ENCODE data around the gene TRAPPC1.

Gene TRAPPC1

DNA sequence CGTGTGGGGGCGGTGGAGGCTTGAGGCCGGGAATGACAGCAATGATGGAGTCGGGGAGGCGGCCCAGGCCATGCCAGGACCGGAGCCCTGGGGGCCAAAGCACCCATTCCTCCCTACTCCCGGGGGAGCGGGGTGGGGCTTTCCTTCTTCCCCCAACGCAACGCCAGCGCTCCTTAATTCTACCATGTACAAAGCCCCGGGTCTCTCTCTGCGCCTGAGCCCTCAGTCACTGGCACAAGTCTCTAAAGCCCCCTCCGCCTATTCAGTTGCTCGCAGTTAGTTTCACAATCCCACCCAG is 15.4 kb downstream of the TRAPPC1 start:
- H3K4me1 ChIP-seq (ENCODE audit: insufficient read depth, low read length): no peaks in the 10 kb centered on the region
- no peak overlapping the region; the same call in 1 of the 2 replicates for H3K27ac ChIP-seq (ENCODE audit: low read depth, low read length)
- peak overlapping the region; percentile 51 for H3K4me3 ChIP-seq (ENCODE audit: low read length)
- H3K36me3 ChIP-seq (ENCODE audit: insufficient read depth, low read length): no peaks in the 10 kb centered on the region
- H3K9ac ChIP-seq (ENCODE audit: low read depth, low read length): peak overlapping the region; percentile 52; the same call in 1 of the 2 replicates
- peaks cover 44% of the 10 kb centered on the region for H3K27me3 ChIP-seq (ENCODE audit: insufficient read depth, low read length)
- no peaks in the 10 kb centered on the region; the same call in 1 of the 2 replicates for H3K9me3 ChIP-seq (ENCODE audit: insufficient read depth, low read depth, low read length)
- 44% methylated on average over 15 of the region's 15 CpGs for WGBS

DNA sequence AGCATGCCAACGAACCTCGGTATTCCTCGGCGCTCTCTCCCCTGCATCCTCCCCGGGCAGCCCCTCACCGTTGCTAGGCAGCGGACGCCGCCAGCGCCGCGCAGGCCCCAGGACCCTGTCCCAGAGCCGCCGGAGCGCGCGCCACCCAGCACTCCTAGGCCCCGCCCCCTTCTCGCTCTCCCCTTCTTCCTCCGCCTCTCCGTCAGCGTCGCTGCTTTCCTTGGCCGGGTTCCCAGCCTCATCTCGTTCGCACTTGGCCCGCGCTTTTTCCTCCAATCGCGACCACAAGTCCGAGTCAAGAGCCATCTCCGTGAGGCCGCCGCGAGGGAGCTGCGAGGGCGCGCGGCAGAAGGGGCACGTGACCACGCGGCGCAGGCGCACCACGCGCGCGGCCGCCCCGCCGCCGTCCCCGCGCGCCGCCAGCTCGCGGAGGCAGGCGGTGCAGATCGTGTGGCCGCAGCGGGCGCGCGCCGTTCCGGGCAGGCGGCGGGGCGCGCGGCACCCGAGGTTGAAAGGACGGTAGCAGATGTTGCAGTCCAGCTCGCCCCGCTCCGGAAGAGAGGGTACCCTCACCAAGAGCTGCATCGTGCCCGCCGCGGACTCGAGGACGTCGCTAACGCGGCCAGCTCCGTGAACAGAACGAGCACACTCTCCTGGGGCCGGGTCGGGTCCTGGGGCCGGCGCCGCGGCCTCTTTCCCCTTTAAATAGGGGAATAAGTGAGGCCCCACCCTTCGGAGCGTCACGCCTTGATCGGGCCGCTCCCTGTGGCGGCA is 15.9 kb downstream of the TRAPPC1 start, which contains the start of gene RNF227:
TSS of gene RNF227 (minus strand) at position 679 of the 774 bp plus-strand sequence. CDS start at position 585, 94 bp downstream.
- no peaks in the 10 kb centered on the region; the same call in 1 of the 2 replicates for H3K9me3 ChIP-seq (ENCODE audit: insufficient read depth, low read depth, low read length)
- H3K27me3 ChIP-seq (ENCODE audit: insufficient read depth, low read length): peaks cover 42% of the 10 kb centered on the region
- H3K4me1 ChIP-seq (ENCODE audit: insufficient read depth, low read length): no peaks in the 10 kb centered on the region
- H3K36me3 ChIP-seq (ENCODE audit: insufficient read depth, low read length): no peaks in the 10 kb centered on the region
- peak within 1 kb of the TSS; percentile 52 for H3K9ac ChIP-seq (ENCODE audit: low read depth, low read length)
- WGBS: under 1% methylated on average over 100 of the region's 100 CpGs
- H3K27ac ChIP-seq (ENCODE audit: low read depth, low read length): peak within 1 kb of the TSS; percentile 57; the same call in 1 of the 2 replicates
- H3K4me3 ChIP-seq (ENCODE audit: low read length): peak within 1 kb of the TSS; percentile 51

DNA sequence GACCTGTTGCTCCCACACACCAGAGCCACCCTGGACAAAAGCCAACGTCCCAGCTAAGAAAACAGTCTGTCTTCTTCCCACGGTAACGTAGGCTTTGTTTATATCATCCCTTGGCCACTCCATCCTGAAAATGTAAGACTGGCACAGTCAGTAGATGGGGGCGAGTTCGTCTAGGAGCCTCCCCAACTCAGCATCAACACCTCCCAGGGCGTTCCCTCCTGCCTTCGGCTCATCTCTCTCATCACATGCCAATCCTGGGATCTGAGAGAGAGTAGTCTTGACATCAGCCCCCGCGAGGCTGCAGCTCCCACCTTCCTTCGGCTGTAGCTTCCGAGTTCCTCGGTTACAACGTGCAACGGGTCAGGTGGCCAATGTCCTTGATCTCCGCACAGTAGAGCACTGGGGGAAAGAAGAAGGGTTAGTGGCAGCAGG is 16.6 kb downstream of the TRAPPC1 start:
- Histone ChIP-seq H3K4me3 (ENCODE audit: low read length) (peak overlapping the region; percentile 51), H3K36me3 (ENCODE audit: insufficient read depth, low read length) (0 out of 2 replicates have a peak, but pooled peaks cover 2% of the 10 kb centered on the region), H3K9ac (ENCODE audit: low read depth, low read length) (no peak overlapping the region), H3K27ac (ENCODE audit: low read depth, low read length) (no peak overlapping the region), H3K4me1 (ENCODE audit: insufficient read depth, low read length) (no peaks in the 10 kb centered on the region), H3K27me3 (ENCODE audit: insufficient read depth, low read length) (peaks cover 39% of the 10 kb centered on the region), H3K9me3 (ENCODE audit: insufficient read depth, low read depth, low read length) (no peaks in the 10 kb centered on the region; the same call in 1 of the 2 replicates)
- WGBS: 18% methylated on average over 15 of the region's 15 CpGs

GRCh38 chr17:7912927-7913524 is 18.7 kb downstream of the TRAPPC1 start:
- H3K4me1 ChIP-seq (ENCODE audit: insufficient read depth, low read length): no peaks in the 10 kb centered on the region
- H3K4me3 ChIP-seq (ENCODE audit: low read length): no peak overlapping the region
- H3K36me3 ChIP-seq (ENCODE audit: insufficient read depth, low read length): peaks cover 2% of the 10 kb centered on the region; the same call in 1 of the 2 replicates
- H3K27ac ChIP-seq (ENCODE audit: low read depth, low read length): no peak overlapping the region
- no peak overlapping the region for H3K9ac ChIP-seq (ENCODE audit: low read depth, low read length)
- WGBS: 46% methylated on average over 3 of the region's 3 CpGs
- H3K9me3 ChIP-seq (ENCODE audit: insufficient read depth, low read depth, low read length): no peaks in the 10 kb centered on the region
- H3K27me3 ChIP-seq (ENCODE audit: insufficient read depth, low read length): peaks cover 30% of the 10 kb centered on the region

DNA sequence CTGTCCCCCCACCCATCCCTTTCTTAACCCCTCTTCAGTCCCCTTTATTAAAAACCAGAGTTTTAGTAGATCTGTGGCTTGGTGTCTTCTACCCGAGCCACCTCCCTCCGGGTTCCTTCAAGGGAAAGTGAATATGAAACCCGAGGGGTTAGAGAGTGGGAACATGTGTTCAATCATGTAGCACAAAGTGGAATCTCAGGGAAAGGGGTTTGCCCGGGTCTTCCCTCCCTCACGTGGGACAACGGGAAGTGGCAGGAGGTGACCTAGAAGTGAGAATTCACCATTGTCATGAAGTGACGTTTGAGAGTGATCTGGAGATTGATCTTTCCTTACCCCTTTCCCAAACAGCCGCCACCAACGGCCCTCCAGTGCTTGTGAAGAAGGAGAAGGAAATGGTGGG is 20.6 kb downstream of the TRAPPC1 start:
- Histone ChIP-seq H3K36me3 (ENCODE audit: insufficient read depth, low read length) (peaks cover 2% of the 10 kb centered on the region; the same call in 1 of the 2 replicates), H3K4me1 (ENCODE audit: insufficient read depth, low read length) (no peaks in the 10 kb centered on the region), H3K27ac (ENCODE audit: low read depth, low read length) (no peak overlapping the region), H3K27me3 (ENCODE audit: insufficient read depth, low read length) (peaks cover 13% of the 10 kb centered on the region), H3K4me3 (ENCODE audit: low read length) (no peak overlapping the region), H3K9ac (ENCODE audit: low read depth, low read length) (no peak overlapping the region), H3K9me3 (ENCODE audit: insufficient read depth, low read depth, low read length) (no peaks in the 10 kb centered on the region)
- 94% methylated on average over 9 of the region's 9 CpGs for WGBS

DNA sequence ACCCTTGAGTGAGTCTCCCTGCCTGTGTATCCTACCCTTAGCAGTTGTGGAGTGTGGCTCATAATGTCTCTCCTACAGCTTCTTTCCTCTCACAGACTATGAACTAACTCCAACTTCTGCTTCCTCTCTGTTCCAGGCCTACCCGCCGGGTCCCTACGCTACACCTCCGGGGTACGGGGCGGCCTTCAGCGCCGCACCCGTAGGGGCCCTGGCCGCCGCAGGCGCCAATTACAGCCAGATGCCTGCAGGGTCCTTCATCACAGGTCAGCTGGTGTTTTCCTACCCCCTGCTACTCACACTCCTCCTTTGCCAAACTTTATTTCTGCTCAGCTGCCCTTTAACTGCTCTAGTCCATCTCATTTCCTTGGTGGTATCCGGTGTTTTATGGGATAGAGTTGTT is 21.0 kb downstream of the TRAPPC1 start:
- H3K9ac ChIP-seq (ENCODE audit: low read depth, low read length): no peak overlapping the region
- peaks cover 2% of the 10 kb centered on the region; the same call in 1 of the 2 replicates for H3K36me3 ChIP-seq (ENCODE audit: insufficient read depth, low read length)
- H3K27me3 ChIP-seq (ENCODE audit: insufficient read depth, low read length): peaks cover 11% of the 10 kb centered on the region
- no peaks in the 10 kb centered on the region for H3K4me1 ChIP-seq (ENCODE audit: insufficient read depth, low read length)
- H3K9me3 ChIP-seq (ENCODE audit: insufficient read depth, low read depth, low read length): no peaks in the 10 kb centered on the region
- no peak overlapping the region for H3K4me3 ChIP-seq (ENCODE audit: low read length)
- no peak overlapping the region for H3K27ac ChIP-seq (ENCODE audit: low read depth, low read length)
- 96% methylated on average over 12 of the region's 13 CpGs for WGBS

DNA sequence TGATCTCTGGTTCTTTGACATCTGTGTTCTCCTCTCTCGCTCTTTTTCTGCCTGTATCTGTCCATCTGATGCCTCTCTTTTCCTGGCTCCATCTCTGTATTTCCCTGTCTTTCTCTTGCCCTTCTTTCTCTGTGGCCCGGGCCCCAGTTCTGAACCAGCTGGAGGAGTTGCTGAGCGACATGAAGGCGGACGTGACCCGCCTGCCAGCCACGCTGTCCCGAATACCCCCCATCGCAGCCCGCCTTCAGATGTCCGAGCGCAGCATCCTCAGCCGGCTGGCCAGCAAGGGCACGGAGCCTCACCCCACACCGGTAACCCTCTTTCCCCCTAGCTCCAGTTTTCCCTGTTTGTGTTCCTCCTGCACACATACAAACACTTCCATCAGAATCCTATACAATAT is 21.5 kb downstream of the TRAPPC1 start:
- Histone ChIP-seq H3K4me3 (ENCODE audit: low read length) (no peak overlapping the region), H3K9me3 (ENCODE audit: insufficient read depth, low read depth, low read length) (no peaks in the 10 kb centered on the region), H3K36me3 (ENCODE audit: insufficient read depth, low read length) (peaks cover 3% of the 10 kb centered on the region; the same call in 1 of the 2 replicates), H3K27ac (ENCODE audit: low read depth, low read length) (no peak overlapping the region), H3K27me3 (ENCODE audit: insufficient read depth, low read length) (peaks cover 9% of the 10 kb centered on the region), H3K9ac (ENCODE audit: low read depth, low read length) (no peak overlapping the region), H3K4me1 (ENCODE audit: insufficient read depth, low read length) (no peaks in the 10 kb centered on the region)
- WGBS: 95% methylated on average over 15 of the region's 15 CpGs

- Histone ChIP-seq H3K27me3 (ENCODE audit: insufficient read depth, low read length) (no peaks in the 10 kb centered on the region), H3K9me3 (ENCODE audit: insufficient read depth, low read depth, low read length) (no peaks in the 10 kb centered on the region), H3K4me3 (ENCODE audit: low read length) (no peak overlapping the region), H3K9ac (ENCODE audit: low read depth, low read length) (no peak overlapping the region), H3K36me3 (ENCODE audit: insufficient read depth, low read length) (peaks cover 15% of the 10 kb centered on the region), H3K27ac (ENCODE audit: low read depth, low read length) (no peak overlapping the region), H3K4me1 (ENCODE audit: insufficient read depth, low read length) (no peaks in the 10 kb centered on the region)
- 97% methylated on average over 29 of the region's 29 CpGs for WGBS
Observed at GRCh38 chr17:7909089-7909488, 22.7 kb downstream of the TRAPPC1 start.

DNA sequence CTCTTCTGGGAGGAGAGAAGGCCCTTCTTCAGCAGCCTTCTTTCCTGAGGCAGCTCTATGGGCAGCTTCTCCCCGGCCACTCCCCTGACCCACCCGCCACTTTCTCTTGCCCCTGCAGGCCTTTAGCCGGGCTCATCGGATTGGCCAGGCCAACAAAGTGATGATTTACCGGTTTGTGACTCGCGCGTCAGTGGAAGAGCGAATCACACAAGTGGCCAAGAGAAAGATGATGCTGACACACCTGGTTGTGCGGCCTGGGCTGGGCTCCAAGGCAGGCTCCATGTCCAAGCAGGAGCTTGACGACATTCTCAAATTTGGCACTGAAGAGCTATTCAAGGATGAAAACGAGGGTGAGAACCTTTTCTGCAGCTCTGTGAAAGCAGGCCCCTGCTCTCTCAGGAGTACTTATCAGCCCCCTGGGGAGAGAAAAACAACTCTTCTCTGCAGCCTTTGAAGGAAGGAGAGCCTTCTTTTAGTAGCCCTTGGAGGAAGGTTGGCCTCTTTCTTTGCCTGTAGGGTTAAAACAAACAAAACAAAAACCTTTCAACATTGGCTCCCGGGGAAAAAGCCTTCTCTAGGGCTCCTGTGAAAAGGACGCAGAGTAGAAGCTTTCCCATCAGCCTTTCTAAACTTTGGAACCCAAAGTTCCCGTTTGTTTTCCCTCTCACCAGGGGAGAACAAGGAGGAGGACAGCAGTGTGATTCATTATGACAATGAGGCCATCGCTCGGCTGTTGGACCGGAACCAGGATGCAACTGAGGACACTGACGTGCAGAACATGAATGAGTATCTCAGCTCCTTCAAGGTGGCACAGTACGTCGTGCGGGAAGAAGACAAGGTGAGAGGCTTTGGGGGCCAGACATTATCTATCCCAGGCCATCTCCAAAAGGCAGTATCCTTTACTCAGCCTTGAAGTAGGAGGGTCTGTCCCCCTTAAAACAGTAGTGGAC is 28.3 kb downstream of the TRAPPC1 start:
- no peak overlapping the region for H3K9ac ChIP-seq (ENCODE audit: low read depth, low read length)
- H3K36me3 ChIP-seq (ENCODE audit: insufficient read depth, low read length): peaks cover 46% of the 10 kb centered on the region
- no peak overlapping the region for H3K4me3 ChIP-seq (ENCODE audit: low read length)
- WGBS: 59% methylated on average over 22 of the region's 22 CpGs
- no peaks in the 10 kb centered on the region for H3K9me3 ChIP-seq (ENCODE audit: insufficient read depth, low read depth, low read length)
- H3K27ac ChIP-seq (ENCODE audit: low read depth, low read length): no peak overlapping the region
- peaks cover 6% of the 10 kb centered on the region; the same call in 1 of the 2 replicates for H3K4me1 ChIP-seq (ENCODE audit: insufficient read depth, low read length)
- no peaks in the 10 kb centered on the region for H3K27me3 ChIP-seq (ENCODE audit: insufficient read depth, low read length)

- Histone ChIP-seq H3K9ac (ENCODE audit: low read depth, low read length) (no peak overlapping the region), H3K9me3 (ENCODE audit: insufficient read depth, low read depth, low read length) (no peaks in the 10 kb centered on the region), H3K4me1 (ENCODE audit: insufficient read depth, low read length) (0 out of 2 replicates have a peak, but pooled peaks cover under 1% of the 10 kb centered on the region), H3K27me3 (ENCODE audit: insufficient read depth, low read length) (no peaks in the 10 kb centered on the region), H3K36me3 (ENCODE audit: insufficient read depth, low read length) (peaks cover 53% of the 10 kb centered on the region), H3K4me3 (ENCODE audit: low read length) (no peak overlapping the region), H3K27ac (ENCODE audit: low read depth, low read length) (no peak overlapping the region)
- WGBS: 86% methylated on average over 4 of the region's 6 CpGs
Observed at GRCh38 chr17:7897773-7898172, 34.0 kb downstream of the TRAPPC1 start.
